H1 (cell line): ENCODE data around the gene USP7. TPM values are rescaled to one million over a fixed set of nuclear protein-coding genes. Genes with fewer than 3 reads are reported as not detected.
A peak's percentile ranks its signal among the peaks of the same experiment; 100 is the strongest.

Source experiments
- CBX8 ChIP-seq: fragments of 300-800, 300-1000 bp; sonication (generic); IDR thresholded peaks from 2 replicates; pipeline ENCODE4 v1.7.1; 2016; ENCODE audit warnings: low read depth, low read length, borderline replicate concordance
- MAX ChIP-seq: IDR thresholded peaks from 2 replicates; pipeline ENCODE4 v1.6.1; 2012; ENCODE audit warnings: inconsistent platforms
- polyA plus RNA-seq, 7 experiments: library from polyadenylated mRNA; depleted of rRNA in 3 of 7; stranded (reverse) in 5 of 7; unstranded in 2 of 7; fragments of >200 nt in 5 of 7; fragments of 200-250 nt in 2 of 7; gene quantifications; 1 replicate in 5 of 7; 2 replicates in 1 of 7; 4 replicates in 1 of 7; pipeline versions ENCODE4 v1.2.1 to v1.2.3, GENCODE V29; 2011 to 2013; ENCODE audit warnings: missing spikeins in 2 of 7, mixed read lengths in 2 of 7
- total RNA-seq: library from RNA; stranded (reverse); fragmentation: NEBNext Ultra II Directional; extraction: Animal tissue kit (Norgen Biotek cat#: 25700); gene quantifications from 2 replicates; pipeline ENCODE4 v1.2.1, GENCODE V29; 2021

Gene USP7
- total and polyA plus RNA-seq, 2 of the 8 experiments (the other 6 are each of a cell fraction or from before 2014, with no cell fraction given) = 21.3 to 211 TPM

- TF ChIP-seq MAX = peak; percentile 95
- TF ChIP-seq CBX8 = no peak
These were observed 97.4 kb downstream of the USP7 start (continued) for GRCh38 chr16:8866118-8866883.
